Measurements from ENCODE around the gene CTDP1.
A peak's percentile ranks its signal among the peaks of the same experiment; 100 is the strongest.
"Not testable (repeated sequence)": the region's sequence is repeated elsewhere in the genome, so short reads cannot be mapped to it uniquely, and the experiment has no call there.

Gene CTDP1

GRCh38 chr18:79683626-79684282, 4.2 kb downstream of the CTDP1 start:
- DNase-seq, result no peak

DNA sequence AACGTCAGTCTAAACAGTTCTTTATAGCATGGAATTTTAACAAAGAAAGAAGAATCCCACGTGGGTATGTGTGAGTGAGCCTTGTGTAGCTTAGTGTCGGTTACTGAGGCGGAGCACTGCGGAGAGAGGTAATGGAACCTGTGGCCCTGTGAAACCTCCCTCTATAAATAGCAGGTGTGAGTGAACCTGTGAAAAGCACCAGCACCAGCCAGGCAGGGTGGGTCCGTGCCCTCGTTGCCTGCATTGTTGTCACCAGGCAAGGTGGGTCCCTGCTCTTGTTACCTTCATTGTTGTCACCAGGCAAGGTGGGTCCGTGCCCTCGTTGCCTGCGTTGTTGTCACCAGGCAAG, 4.7 kb downstream of the CTDP1 start:
- DNase-seq, result no peak

DNA sequence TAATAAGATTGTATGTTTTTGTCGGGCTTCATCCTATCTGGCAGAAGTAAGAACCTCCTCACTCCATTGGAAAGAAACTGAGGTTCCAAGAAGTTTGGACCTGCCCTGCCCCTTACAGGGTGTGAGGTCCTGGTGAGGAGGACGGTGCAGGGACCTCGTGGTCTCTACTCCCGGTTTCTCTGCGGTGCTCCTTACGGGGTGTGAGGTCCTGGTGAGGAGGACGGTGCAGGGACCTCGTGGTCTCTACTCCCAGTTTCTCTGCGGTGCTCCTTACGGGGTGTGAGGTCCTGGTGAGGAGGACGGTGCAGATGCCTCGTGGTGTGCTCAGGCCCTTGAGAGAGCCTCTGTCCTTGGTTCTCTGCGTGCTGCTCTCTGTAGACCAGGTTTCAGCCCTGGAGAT, 5.2 kb downstream of the CTDP1 start:
- DNase-seq, result no peak

- peak in 1 of 2 experiments; percentile 12 for DNase-seq
These were observed 5.7 kb downstream of the CTDP1 start for GRCh38 chr18:79685281-79685680.

DNA sequence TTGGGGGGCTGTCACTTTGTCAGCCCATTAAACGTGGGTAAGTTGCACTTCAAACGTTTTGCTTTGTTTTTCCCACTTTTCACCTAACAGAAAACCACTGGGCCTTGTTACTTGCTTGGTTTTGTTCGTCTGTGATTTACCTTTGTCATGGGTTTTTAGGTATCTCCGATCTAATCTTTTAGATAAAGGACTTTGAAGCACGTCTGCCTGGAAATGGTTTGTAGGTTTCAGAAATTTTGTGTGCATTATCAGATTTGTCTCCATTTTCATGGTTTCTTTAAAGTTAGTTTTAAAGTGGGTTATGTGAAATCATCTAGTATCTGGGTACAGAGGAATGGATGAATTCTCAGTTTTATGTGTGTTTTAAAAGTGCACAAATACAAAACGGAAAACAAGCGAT, 6.4 kb downstream of the CTDP1 start:
- no peak for DNase-seq

- no peak for DNase-seq
These were observed 8.2 kb downstream of the CTDP1 start for GRCh38 chr18:79687806-79688205.

DNA sequence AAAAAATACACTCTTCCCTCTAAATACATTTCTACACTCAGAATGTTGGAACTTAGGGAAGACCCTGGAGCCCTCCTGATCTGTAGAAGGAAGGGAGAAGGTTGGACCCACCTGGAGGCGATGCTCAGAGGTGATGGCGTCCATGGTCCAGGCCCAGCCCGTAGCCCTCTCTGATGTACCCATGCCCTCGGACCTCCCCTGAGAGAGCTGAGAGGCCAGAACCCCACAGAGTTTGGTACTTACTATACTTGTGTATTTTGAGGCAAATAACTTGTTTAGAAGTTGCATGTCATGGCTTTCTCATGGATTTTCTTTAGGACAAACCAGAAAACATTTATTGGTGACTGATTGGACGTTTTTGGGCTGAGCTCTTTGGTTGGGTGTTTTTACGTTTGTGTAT, 10.5 kb downstream of the CTDP1 start:
- DNase-seq, result no peak

DNA sequence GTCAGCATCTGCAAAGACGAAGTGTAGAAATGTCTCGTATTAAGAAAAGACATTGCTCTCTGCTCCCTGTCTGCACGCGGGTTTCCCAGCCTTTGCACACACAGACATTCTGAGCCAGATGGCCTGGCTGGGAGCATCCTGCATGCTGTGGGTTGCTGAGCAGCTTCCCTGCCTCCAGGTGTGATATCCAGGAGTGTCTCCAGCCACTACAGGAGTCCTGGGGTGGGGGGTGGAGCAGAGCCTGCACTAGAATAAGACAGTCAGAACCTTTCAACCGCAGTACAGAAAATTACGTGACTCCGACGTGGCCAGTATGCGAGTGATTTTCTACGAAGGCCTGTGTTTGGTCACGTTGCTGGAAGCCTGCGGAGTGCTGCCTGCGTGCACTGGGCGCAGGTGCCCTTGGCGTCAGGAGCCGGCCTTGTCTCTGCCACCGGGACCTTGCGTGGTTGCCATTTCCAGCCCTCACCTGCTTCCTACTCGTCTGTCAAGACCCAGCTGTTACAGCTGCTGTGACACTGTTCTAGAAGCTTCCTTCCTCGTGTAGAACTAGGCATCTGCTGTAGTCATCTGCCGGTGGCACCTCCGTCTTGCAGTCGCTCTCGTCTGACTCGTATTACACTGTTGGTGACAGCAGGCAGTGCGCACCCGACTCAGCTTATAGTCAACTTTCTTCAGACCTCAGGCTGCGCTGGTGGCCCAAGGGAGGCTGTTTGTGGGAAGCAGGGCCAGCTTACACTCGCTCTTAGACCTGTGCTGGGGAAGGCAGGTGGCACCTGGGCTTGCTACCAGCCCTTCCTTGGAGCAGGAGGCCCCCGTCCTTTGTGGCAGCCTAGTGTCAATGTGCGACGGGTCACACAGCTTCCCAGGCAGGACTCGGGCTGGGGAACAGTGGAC, 11.2 kb downstream of the CTDP1 start:
- DNase-seq, result no peak

GRCh38 chr18:79692056-79692455, 12.5 kb downstream of the CTDP1 start:
- no peak for DNase-seq

- DNase-seq, result no peak
These were observed 13.3 kb downstream of the CTDP1 start for GRCh38 chr18:79692886-79693285.

DNA sequence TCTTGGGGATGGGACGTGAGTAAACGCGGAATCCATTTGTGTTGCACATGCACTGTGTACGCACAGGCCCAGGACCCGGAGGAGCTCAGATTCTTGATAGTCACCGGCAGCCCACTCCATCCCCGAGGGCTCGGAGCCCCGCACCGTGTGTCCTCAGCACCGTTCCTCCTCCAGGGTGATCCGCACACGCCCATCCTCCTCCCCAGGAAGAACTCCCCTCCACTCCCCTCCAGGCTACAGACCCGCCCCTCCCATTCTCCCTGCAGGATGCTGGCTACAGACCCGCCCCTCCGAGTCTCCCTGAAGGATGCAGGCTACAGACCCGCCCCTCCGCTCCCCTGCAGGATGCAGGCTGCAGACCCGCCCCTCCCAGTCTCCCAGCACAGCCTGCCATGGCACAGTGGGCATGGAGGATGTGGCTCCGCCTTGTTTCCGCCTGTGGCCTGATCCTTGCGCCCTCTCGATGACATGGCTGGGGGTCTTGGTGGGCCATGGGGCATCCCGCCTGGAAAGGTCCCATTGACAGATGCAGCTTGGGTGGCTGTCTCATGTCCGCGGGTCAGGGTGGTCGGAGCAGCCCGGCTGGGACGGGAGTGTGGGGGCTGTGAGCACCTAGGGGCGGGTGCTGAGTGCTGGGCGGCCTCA, 14.1 kb downstream of the CTDP1 start:
- DNase-seq, result no peak

DNA sequence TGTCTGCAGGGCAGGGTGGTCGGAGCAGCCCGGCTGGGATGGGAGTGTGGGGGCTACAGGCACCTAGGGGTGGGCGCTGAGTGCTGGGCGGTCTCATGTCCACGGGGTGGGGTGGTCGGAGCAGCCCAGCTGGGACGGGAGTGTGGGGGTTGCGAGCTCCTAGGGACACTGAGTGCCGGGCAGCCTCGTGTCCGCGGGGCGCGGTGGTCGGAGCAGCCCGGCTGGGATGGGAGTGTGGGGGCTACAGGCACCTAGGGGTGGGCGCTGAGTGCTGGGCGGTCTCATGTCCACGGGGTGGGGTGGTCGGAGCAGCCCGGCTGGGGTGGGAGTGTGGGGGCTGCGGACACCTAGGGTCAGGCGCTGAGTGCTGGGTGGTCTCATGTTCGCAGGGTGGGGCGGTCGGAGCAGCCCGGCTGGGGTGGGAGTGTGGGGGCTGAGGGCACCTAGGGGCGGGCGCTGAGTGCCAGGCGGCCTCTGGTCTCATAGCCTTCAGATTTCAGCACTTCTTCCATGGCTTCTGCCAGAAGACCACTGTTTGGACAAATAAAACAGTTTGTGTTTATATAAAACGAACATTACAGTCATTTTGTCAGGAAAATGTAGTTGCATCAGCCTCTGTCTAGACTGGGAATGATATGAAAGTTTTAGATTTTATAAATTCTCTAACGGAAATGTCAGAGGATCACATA, 14.7 kb downstream of the CTDP1 start:
- not testable (repeated sequence) for DNase-seq

DNA sequence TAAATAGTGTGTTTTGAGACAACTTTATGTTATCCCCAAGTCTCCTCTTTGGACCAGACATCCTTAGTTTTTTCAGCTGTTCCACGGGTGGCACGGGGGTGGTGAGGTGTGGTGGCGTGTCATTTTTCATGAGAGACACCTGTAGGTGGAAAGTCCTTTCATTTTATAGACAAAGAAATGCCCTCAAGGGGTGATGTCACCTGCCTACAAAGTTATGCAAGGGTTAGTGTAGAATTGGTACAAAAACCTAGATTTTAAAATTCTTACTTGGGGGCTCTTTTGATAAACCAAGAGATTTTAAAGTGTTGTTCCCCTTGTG, 15.3 kb downstream of the CTDP1 start:
- no peak for DNase-seq

DNA sequence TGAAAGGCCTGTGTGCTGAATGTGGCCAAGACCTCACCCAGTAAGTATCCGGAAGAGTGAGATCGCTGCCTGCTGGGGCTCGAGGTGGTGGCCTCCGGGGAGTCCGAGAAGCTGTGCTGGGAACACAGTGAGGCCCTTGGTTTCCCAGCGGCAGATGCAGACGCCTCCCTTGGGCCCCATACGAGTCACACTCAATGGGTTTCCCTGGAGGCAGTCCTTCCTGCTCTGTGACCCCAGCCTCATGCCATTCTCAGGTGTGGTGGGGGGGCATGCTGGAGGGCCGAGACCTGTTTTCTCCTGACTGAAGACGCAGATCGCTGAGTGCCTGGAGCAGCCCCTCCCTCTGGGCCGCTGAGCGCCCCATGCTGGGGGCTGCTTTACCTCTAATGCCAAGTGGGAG, 15.7 kb downstream of the CTDP1 start:
- DNase-seq, result no peak

DNA sequence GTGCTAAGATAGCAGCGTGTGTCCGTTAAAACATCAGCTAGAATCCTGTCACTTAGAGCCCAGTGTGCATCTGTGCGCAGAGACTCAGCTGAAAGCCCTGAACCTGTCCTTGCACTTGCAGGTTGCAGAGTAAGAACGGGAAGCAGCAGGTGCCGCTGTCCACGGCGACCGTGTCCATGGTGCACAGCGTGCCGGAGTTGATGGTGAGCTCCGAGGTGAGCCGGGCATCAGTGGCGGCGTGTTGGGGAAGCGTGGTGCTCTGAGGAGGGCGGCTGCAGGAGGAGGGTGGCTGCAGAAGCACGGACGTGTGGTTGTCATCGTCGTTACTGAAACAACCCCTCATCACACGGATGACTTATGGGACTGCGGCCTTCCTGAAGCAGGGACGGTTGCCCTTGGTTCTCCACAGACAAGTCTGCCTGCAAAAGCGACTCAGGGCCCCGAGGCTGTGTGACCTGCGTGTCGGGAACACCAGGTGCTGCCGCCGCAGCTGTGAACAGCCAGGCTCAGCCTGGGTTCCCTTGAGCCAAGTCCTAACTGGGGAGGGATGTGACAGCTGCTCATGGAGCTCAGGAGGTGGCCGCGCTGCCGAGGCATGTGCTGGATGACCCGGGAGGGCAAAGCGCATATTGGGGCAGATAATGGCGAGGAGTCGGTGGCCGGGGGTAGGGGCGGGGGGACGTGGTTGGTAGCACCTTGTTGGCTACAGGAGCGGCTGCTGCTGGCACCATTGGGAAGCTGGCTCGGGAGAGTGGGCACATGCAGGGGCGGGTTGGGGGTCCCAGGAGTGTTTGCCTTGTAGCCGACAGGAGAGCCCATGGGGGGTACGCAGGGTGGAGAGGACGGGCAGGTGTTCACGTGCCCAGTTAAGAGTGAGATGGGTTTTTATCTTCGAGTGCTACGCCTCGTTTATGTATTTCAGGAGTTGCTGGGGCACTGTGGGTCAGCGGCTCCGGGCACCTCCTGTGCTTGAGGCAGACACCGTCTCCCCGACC, 16.6 kb downstream of the CTDP1 start:
- no peak for DNase-seq

- no peak for DNase-seq
These were observed 17.6 kb downstream of the CTDP1 start for GRCh38 chr18:79697178-79697577.

GRCh38 chr18:79697976-79698375, 18.4 kb downstream of the CTDP1 start:
- no peak for DNase-seq

- DNase-seq, result no peak
These were observed 19.2 kb downstream of the CTDP1 start for GRCh38 chr18:79698668-79699335.

DNA sequence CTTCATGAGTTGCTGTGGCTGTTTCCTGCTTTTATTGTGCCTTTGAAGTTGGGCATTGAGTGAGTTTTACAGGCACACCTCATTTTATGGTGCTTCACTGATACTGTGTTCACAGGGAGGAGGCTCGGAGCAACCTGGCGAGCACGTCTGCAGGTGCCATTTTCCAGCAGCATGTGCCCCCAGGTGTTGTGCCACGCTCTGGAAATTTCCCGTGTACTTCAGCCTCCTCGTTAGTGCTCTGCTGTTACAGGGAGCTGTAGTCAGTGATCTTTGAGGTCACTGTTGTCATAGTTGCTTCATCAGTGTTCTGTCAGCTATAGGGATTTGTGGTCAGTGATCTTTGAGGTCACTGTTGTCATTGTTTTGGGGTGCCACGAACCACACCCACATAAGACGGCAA, 20.1 kb downstream of the CTDP1 start:
- no peak for DNase-seq

DNA sequence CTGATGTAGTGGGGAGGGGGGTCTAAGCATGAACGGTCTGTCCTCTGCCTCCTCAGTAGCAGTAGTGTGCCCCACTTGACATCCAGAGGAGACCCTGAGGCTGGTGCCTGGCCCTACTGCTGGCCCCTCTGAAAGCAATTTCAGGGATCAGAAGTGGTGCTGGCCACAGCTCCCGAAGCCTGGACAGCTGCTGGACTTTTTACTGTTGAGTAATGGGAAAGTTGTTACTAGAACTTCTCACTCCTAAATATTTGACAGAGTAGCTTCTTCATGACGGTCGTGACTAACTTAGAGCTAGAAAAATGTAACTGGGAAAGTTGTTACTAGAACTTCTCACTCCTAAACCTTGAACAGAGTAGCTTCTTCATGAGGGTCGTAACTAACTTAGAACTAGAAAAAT, 23.3 kb downstream of the CTDP1 start:
- no peak for DNase-seq

GRCh38 chr18:79704631-79705030, 25.0 kb downstream of the CTDP1 start:
- no peak for DNase-seq

DNA sequence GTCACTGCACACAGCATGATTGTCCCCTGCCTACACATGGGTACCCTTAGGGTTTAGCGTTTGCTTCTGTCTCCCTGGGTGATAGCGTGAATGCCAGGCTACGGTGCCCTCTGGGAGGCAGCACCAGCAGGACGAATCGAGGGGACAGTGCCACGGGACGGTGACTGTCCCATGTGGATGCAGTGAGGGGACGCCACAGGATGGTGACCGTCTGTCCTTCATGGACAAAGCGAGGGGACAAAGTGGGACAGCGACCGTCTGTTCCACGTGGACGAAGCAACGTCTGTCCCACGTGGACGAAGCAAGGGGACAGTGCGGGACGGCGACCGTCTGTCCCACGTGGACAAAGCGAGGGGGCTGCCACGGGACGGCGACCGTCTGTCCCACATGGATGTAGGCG, 25.7 kb downstream of the CTDP1 start:
- DNase-seq, result no peak

All from stimulated activated CD4-positive, alpha-beta T cell treated with anti-CD3 and anti-CD28 coated beads, Interleukin-4, amount 100 ng/mL, for 4 hours (primary cell).